Stimulated activated CD4-positive, alpha-beta T cell treated with anti-CD3 and anti-CD28 coated beads, Interleukin-2, amount 100 ng/mL, for 24 hours (primary cell): ENCODE measurements around the gene KATNAL1.
"Not testable (repeated sequence)": the region's sequence is repeated elsewhere in the genome, so short reads cannot be mapped to it uniquely, and the experiment has no call there.

Source experiments
- DNase-seq, 2 donors: peaks; one replicate each; pipeline ENCODE4 v3.0.0-alpha.2; 2020

The KATNAL1 gene

GRCh38 chr13:30290812-30291436 is 16.4 kb downstream of the KATNAL1 start:
- no peak for DNase-seq

- no peak for DNase-seq
Measured at GRCh38 chr13:30289533-30289932, 17.8 kb downstream of the KATNAL1 start.

- DNase-seq = not testable (repeated sequence)
Measured at GRCh38 chr13:30286059-30286458, 21.3 kb downstream of the KATNAL1 start.

GRCh38 chr13:30276178-30276577 is 31.2 kb downstream of the KATNAL1 start:
- DNase-seq = no peak

- DNase-seq = no peak
Measured at GRCh38 chr13:30274083-30274482, 33.3 kb downstream of the KATNAL1 start.

GRCh38 chr13:30270035-30270434 is 37.3 kb downstream of the KATNAL1 start:
- DNase-seq = not testable (repeated sequence)

GRCh38 chr13:30268673-30269072 is 38.7 kb downstream of the KATNAL1 start:
- no peak for DNase-seq

GRCh38 chr13:30266756-30267155 is 40.6 kb downstream of the KATNAL1 start:
- DNase-seq = no peak

- DNase-seq = not testable (repeated sequence)
Measured at GRCh38 chr13:30259149-30259733, 48.1 kb downstream of the KATNAL1 start.

GRCh38 chr13:30257468-30258099 is 49.8 kb downstream of the KATNAL1 start:
- no peak for DNase-seq

- no peak for DNase-seq
Measured at GRCh38 chr13:30256713-30257467, 50.5 kb downstream of the KATNAL1 start.

GRCh38 chr13:30255696-30256095 is 51.7 kb downstream of the KATNAL1 start:
- DNase-seq = no peak

GRCh38 chr13:30253830-30254229 is 53.5 kb downstream of the KATNAL1 start:
- no peak for DNase-seq

GRCh38 chr13:30247406-30247805 is 59.9 kb downstream of the KATNAL1 start:
- DNase-seq = no peak

- DNase-seq = no peak
Measured at GRCh38 chr13:30241532-30241931, 65.8 kb downstream of the KATNAL1 start.

GRCh38 chr13:30240608-30241007 is 66.7 kb downstream of the KATNAL1 start:
- no peak for DNase-seq

GRCh38 chr13:30235216-30235615 is 72.1 kb downstream of the KATNAL1 start:
- DNase-seq = no peak

- no peak for DNase-seq
Measured at GRCh38 chr13:30234619-30235162, 72.7 kb downstream of the KATNAL1 start.

GRCh38 chr13:30224732-30225131 is 82.6 kb downstream of the KATNAL1 start:
- DNase-seq = no peak

GRCh38 chr13:30222254-30222653 is 85.1 kb downstream of the KATNAL1 start:
- no peak for DNase-seq

- DNase-seq = no peak
Measured at GRCh38 chr13:30216111-30216510, 91.2 kb downstream of the KATNAL1 start.

GRCh38 chr13:30212256-30212655 is 95.1 kb downstream of the KATNAL1 start:
- no peak for DNase-seq

- no peak for DNase-seq
Measured at GRCh38 chr13:30211745-30212144, 95.6 kb downstream of the KATNAL1 start.
